Tibial nerve (tissue), 4 donors: Measurements from ENCODE around the gene MPPE1. TPM values are rescaled to one million over a fixed set of nuclear protein-coding genes. Genes with fewer than 3 reads are reported as not detected.
"Not testable (repeated sequence)": the region's sequence is repeated elsewhere in the genome, so short reads cannot be mapped to it uniquely, and the experiment has no call there.

ENCODE experiments used
- DNase-seq, 2 donors: peaks; one replicate each; pipeline ENCODE4 v3.0.0-alpha.2; 2019; ENCODE audit warnings: low spot score in 2 of 2
- H3K27ac ChIP-seq, 4 donors: fragments of 200-600 bp; sonication (generic) in 3 of 4; one replicate each; pipeline ENCODE4 v1.5.1; 2017 to 2019; ENCODE audit warnings: mild to moderate bottlenecking in 1 of 4
- H3K27me3 ChIP-seq, 2 donors: fragments of 200-600 bp; sonication (generic) in 1 of 2; one replicate each; pipeline versions ENCODE4 v1.5.1 to v1.6.0; 2017 to 2019
- H3K36me3 ChIP-seq, 3 donors: fragments of 200-600 bp; sonication (generic); one replicate each; pipeline ENCODE4 v1.5.1; 2018 to 2019
- H3K4me1 ChIP-seq, 4 donors: fragments of 200-600 bp; sonication (generic) in 3 of 4; one replicate each; pipeline ENCODE4 v1.5.1; 2017 to 2019
- H3K4me3 ChIP-seq, 4 donors: fragments of 200-600 bp; sonication (generic) in 3 of 4; one replicate each; pipeline ENCODE4 v1.5.1; 2017 to 2019; ENCODE audit warnings: mild to moderate bottlenecking in 1 of 4, moderate library complexity in 1 of 4
- H3K9me3 ChIP-seq, 4 donors: fragments of 200-600 bp; sonication (generic) in 3 of 4; one replicate each; pipeline ENCODE4 v1.5.1; 2017 to 2019
- CTCF ChIP-seq, 5 experiments: fragments of 200-600 bp in 3 of 5; fragments of 450-650 bp in 2 of 5; sonication (generic) in 3 of 5; IDR thresholded peaks; one replicate each; pipeline ENCODE4 v1.5.1; 2016 to 2019; ENCODE audit warnings: antibody characterized with exemption in 5 of 5, mild to moderate bottlenecking in 3 of 5, moderate library complexity in 2 of 5
- EP300 ChIP-seq, 2 donors: sonication (generic); formaldehyde crosslinking; IDR thresholded peaks; one replicate each; pipeline ENCODE4 v1.6.1; 2017; ENCODE audit warnings: antibody characterized with exemption in 2 of 2, mild to moderate bottlenecking in 1 of 2
- POLR2A ChIP-seq, 2 donors: fragments of 450-650 bp; IDR thresholded peaks; one replicate each; pipeline ENCODE4 v1.6.1; 2017; ENCODE audit warnings: antibody characterized with exemption in 2 of 2, mild to moderate bottlenecking in 2 of 2, moderate library complexity in 2 of 2
- WGBS, 2 donors: methylation state at CpG; one replicate each; pipeline ENCODE4 v1.1.5; 2018; 5-methylcytosine and 5-hydroxymethylcytosine counted together
- total RNA-seq, 4 donors: library from RNA; depleted of rRNA; stranded (reverse); fragments of >200 nt; gene quantifications; one replicate each; pipeline ENCODE4 v1.1.0, GENCODE V29; 2016

Gene MPPE1
- total RNA-seq, 4 donors from 2014 or later = 13.3 to 33.2 (median 27.7) TPM

GRCh38 chr18:11901826-11902438 lies 6.2 kb downstream of the MPPE1 start:
- Histone ChIP-seq H3K36me3 (peaks cover 0 to 63% (median 0%) of the 10 kb centered on the region in 3 donors), H3K4me1 (peaks cover 0 to 5% (median 2%) of the 10 kb centered on the region in 4 donors), H3K9me3 (no peaks in the 10 kb centered on the region), H3K4me3 (no peak overlapping the region), H3K27me3 (no peaks in the 10 kb centered on the region), H3K27ac (no peak overlapping the region)
- TF ChIP-seq EP300 (IDR thresholded peaks at IDR 0.05) = no peak
- no peak for TF ChIP-seq POLR2A (IDR thresholded peaks at IDR 0.05)
- no peak for TF ChIP-seq CTCF (IDR thresholded peaks at IDR 0.05)
- DNase-seq = no peak
- WGBS, 2 donors = 81 to 85% methylated on average over 5 of the region's 5 CpGs

- TF ChIP-seq POLR2A (IDR thresholded peaks at IDR 0.05) (no peak), EP300 (IDR thresholded peaks at IDR 0.05) (no peak), CTCF (IDR thresholded peaks at IDR 0.05) (no peak)
- H3K27ac ChIP-seq = no peak overlapping the region
- DNase-seq = no peak
- WGBS, 2 donors = 88 to 95% methylated on average over 3 of the region's 3 CpGs
- no peak overlapping the region for H3K4me3 ChIP-seq
- H3K27me3 ChIP-seq = no peaks in the 10 kb centered on the region
- H3K4me1 ChIP-seq = no peaks in the 10 kb centered on the region
- H3K36me3 ChIP-seq = peaks cover 0 to 75% (median 0%) of the 10 kb centered on the region in 3 donors
- no peaks in the 10 kb centered on the region for H3K9me3 ChIP-seq
These were observed 9.1 kb downstream of the MPPE1 start for GRCh38 chr18:11899063-11899462.

GRCh38 chr18:11897781-11898180 lies 10.3 kb downstream of the MPPE1 start:
- H3K9me3 ChIP-seq = no peaks in the 10 kb centered on the region
- H3K36me3 ChIP-seq = peaks cover 0 to 78% (median 0%) of the 10 kb centered on the region in 3 donors
- no peaks in the 10 kb centered on the region for H3K27me3 ChIP-seq
- no peak overlapping the region for H3K4me3 ChIP-seq
- 0 to 100% methylated on average over 1 of the region's 1 CpG for WGBS, 2 donors
- DNase-seq = no peak
- no peak for TF ChIP-seq CTCF (IDR thresholded peaks at IDR 0.05)
- TF ChIP-seq EP300 (IDR thresholded peaks at IDR 0.05) = no peak
- TF ChIP-seq POLR2A (IDR thresholded peaks at IDR 0.05) = no peak
- no peaks in the 10 kb centered on the region for H3K4me1 ChIP-seq
- no peak overlapping the region for H3K27ac ChIP-seq

- not testable (repeated sequence) for H3K27me3 ChIP-seq, H3K4me1 ChIP-seq, H3K4me3 ChIP-seq, H3K27ac ChIP-seq, DNase-seq, H3K9me3 ChIP-seq
- WGBS, 2 donors = 82 to 83% methylated on average over 7 of the region's 7 CpGs
- H3K36me3 ChIP-seq = peaks cover 0 to 93% (median 15%) of the 10 kb centered on the region in 3 donors
These were observed 15.7 kb downstream of the MPPE1 start for GRCh38 chr18:11892438-11892837.

GRCh38 chr18:11891737-11892136 lies 16.4 kb downstream of the MPPE1 start:
- H3K27me3 ChIP-seq = no peaks in the 10 kb centered on the region
- H3K27ac ChIP-seq = no peak overlapping the region
- TF ChIP-seq POLR2A (IDR thresholded peaks at IDR 0.05) = no peak
- TF ChIP-seq CTCF (IDR thresholded peaks at IDR 0.05) = no peak
- TF ChIP-seq EP300 (IDR thresholded peaks at IDR 0.05) = no peak
- H3K9me3 ChIP-seq = no peaks in the 10 kb centered on the region
- no peak overlapping the region for H3K4me3 ChIP-seq
- peaks cover 0 to 99% (median 19%) of the 10 kb centered on the region in 3 donors for H3K36me3 ChIP-seq
- no peaks in the 10 kb centered on the region for H3K4me1 ChIP-seq
- no peak for DNase-seq
- 94% methylated on average over 9 of the region's 9 CpGs for WGBS, 2 donors
